ENCODE measurements around the gene SLC4A1AP. TPM values are rescaled to one million over a fixed set of nuclear protein-coding genes. Genes with fewer than 3 reads are reported as not detected.

Gene SLC4A1AP
- total and polyA plus RNA-seq, 4 donors = 7.2 to 12.3 (median 9.5) TPM

GRCh38 chr2:27687232-27687631 is 23.5 kb downstream of the SLC4A1AP start:
- Histone ChIP-seq H3K4me1 (ENCODE audit: control insufficient read depth in 4 of 4, insufficient read depth in 4 of 4, low read length in 3 of 4) (no peaks in the 10 kb centered on the region), H3K27ac (ENCODE audit: low read depth in 1 of 2, low read length in 2 of 2) (no peak overlapping the region), H3K9ac (ENCODE audit: low read depth in 1 of 2, low read length in 2 of 2) (no peak overlapping the region), H3K36me3 (ENCODE audit: control insufficient read depth in 4 of 4, insufficient read depth in 3 of 4, low read depth in 1 of 4, low read length in 3 of 4) (peaks cover 4 to 40% (median 25%) of the 10 kb centered on the region in 4 donors), H3K27me3 (ENCODE audit: control insufficient read depth in 4 of 4, insufficient read depth in 4 of 4, low read length in 3 of 4) (no peaks in the 10 kb centered on the region), H3K9me3 (ENCODE audit: control insufficient read depth in 4 of 4, low read length in 3 of 4) (no peaks in the 10 kb centered on the region), H3K4me3 (ENCODE audit: low read depth in 1 of 3, low read length in 3 of 3) (no peak overlapping the region)
- WGBS = 97% methylated on average over 1 of the region's 1 CpG
- TF ChIP-seq MAX (IDR thresholded peaks at IDR 0.05) (no peak), RXRA (IDR thresholded peaks at IDR 0.05) (no peak), EGR1 (IDR thresholded peaks at IDR 0.05; ENCODE audit: low read depth in 2 of 2) (no peak), ATF3 (IDR thresholded peaks at IDR 0.05) (no peak), HNF4A (conservative IDR thresholded peaks at IDR 0.05) (no peak), FOXA2 (IDR thresholded peaks at IDR 0.05) (no peak), HNF4G (IDR thresholded peaks at IDR 0.05) (no peak), NR2F2 (IDR thresholded peaks at IDR 0.05) (no peak), SP1 (IDR thresholded peaks at IDR 0.05) (no peak), REST (IDR thresholded peaks at IDR 0.05) (no peak), FOXA1 (IDR thresholded peaks at IDR 0.05) (no peak), YY1 (IDR thresholded peaks at IDR 0.05) (no peak), ZBTB33 (IDR thresholded peaks at IDR 0.05) (no peak), JUND (IDR thresholded peaks at IDR 0.05) (no peak), CTCF (IDR thresholded peaks at IDR 0.05; ENCODE audit: low read depth, low read length, missing input control) (no peak), GABPA (IDR thresholded peaks at IDR 0.05 in 1 of 2, conservative IDR thresholded peaks at IDR 0.05 in 1 of 2) (no peak), RAD21 (IDR thresholded peaks at IDR 0.05) (no peak), TAF1 (conservative IDR thresholded peaks at IDR 0.05) (no peak)
- DNase-seq (ENCODE audit: low spot score) = no peak
